ENCODE results near the gene BCL11B.

BCL11B gene

DNA sequence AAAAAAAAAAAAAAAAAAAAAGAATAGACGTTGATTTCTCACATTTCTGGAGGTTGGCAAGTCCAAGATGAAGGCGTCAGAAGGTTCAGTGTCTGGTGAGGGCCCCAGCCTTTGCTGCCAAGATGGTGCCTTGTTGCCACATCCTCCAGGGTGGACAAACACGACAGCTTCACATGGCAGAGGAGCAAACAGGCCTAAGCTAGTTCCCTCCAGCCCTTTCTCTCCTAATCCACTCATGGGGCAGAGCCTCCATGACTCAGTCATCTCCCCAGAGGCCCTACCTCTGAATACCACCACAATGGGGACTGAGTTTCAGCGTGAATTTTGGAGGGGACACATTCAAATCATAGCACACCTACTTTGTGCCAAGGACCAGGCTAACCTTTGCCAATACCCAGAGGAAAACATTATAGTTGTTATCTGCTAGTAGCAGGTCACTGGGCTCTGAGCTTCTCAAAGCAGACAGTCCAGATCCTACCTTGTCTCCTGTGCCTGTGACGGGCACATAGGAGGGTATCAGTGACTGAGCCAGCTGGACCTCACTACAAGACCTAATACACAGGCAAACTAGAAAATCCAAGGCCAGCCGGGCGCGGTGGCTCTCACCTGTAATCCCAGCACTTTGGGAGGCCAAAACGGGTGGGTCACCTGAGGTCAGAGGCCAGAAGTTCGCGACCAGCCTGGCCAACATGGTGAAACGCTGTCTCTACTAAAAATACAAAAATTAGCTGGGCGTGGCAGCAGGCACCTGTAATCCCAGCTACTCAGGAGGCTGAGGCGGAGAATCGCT is 10.5 kb upstream of the BCL11B start:
- Histone ChIP-seq H2BK120ac (ENCODE audit: low read depth, low read length) (no peak overlapping the region), H3K36me3 (ENCODE audit: control insufficient read depth, insufficient read depth, low read length) (no peaks in the 10 kb centered on the region), H3K4me2 (ENCODE audit: low read length) (no peak overlapping the region), H3K56ac (ENCODE audit: low read length) (no peak overlapping the region), H3K79me1 (ENCODE audit: low read length) (no peaks in the 10 kb centered on the region), H3K27me3 (ENCODE audit: insufficient read depth, low read length, poor library complexity) (no peaks in the 10 kb centered on the region), H4K8ac (ENCODE audit: low read depth, low read length) (no peak overlapping the region), H3K9ac (ENCODE audit: low read length) (no peak overlapping the region), H3K4me3 (ENCODE audit: low read length) (no peak overlapping the region), H3K4me1 (ENCODE audit: control insufficient read depth, low read depth, low read length) (peaks cover 2% of the 10 kb centered on the region), H3K27ac (ENCODE audit: low read depth, low read length) (no peak overlapping the region), H3K18ac (ENCODE audit: low read length) (no peak overlapping the region), H2BK5ac (ENCODE audit: low read length) (no peak overlapping the region), H3K4ac (ENCODE audit: low read depth, low read length) (no peak overlapping the region), H2AK5ac (ENCODE audit: low read length) (no peak overlapping the region), H2BK15ac (replicated peaks; ENCODE audit: low read depth) (no peak overlapping the region), H4K5ac (ENCODE audit: low read length) (no peak overlapping the region), H3K79me2 (ENCODE audit: control insufficient read depth, insufficient read depth, low read length) (no peaks in the 10 kb centered on the region), H3K23ac (ENCODE audit: low read length) (no peak overlapping the region)
- WGBS (ENCODE audit: extremely low coverage, insufficient coverage, low lambda C conversion rate), result no CpG with 5 or more reads among the region's 15 CpGs
- no peak for DNase-seq

DNA sequence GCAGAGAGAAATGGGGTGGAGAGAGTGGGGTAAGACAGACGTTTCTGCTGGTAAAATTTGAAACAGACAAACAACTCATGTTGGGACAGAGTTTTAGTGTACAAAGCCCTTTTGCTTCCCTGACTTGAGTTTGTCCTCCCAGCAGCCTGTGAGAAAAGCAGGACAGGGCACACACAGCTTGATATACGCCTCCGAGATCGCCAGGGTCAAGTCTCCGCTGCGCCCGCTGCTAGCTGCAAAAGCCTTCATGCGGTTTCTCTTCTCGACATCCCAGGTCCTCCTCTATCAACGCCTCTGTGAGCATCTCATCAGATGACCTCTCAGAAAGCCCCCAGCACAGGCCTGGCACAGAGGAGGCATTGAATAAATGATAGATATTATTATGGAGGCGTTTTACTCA is 9.4 kb upstream of the BCL11B start:
- H3K23ac ChIP-seq (ENCODE audit: low read length), result no peak overlapping the region
- H4K8ac ChIP-seq (ENCODE audit: low read depth, low read length), result no peak overlapping the region
- no peak overlapping the region for H3K4ac ChIP-seq (ENCODE audit: low read depth, low read length)
- peaks cover 2% of the 10 kb centered on the region for H3K4me1 ChIP-seq (ENCODE audit: control insufficient read depth, low read depth, low read length)
- no CpG with 5 or more reads among the region's 11 CpGs for WGBS (ENCODE audit: extremely low coverage, insufficient coverage, low lambda C conversion rate)
- H3K79me1 ChIP-seq (ENCODE audit: low read length), result no peaks in the 10 kb centered on the region
- no peak overlapping the region for H3K9ac ChIP-seq (ENCODE audit: low read length)
- no peak overlapping the region for H3K56ac ChIP-seq (ENCODE audit: low read length)
- no peak overlapping the region for H3K4me2 ChIP-seq (ENCODE audit: low read length)
- H3K27me3 ChIP-seq (ENCODE audit: insufficient read depth, low read length, poor library complexity), result no peaks in the 10 kb centered on the region
- H3K4me3 ChIP-seq (ENCODE audit: low read length), result no peak overlapping the region
- H2BK15ac ChIP-seq (replicated peaks; ENCODE audit: low read depth), result no peak overlapping the region
- DNase-seq, result no peak
- H2BK5ac ChIP-seq (ENCODE audit: low read length), result no peak overlapping the region
- H4K5ac ChIP-seq (ENCODE audit: low read length), result no peak overlapping the region
- no peak overlapping the region for H2AK5ac ChIP-seq (ENCODE audit: low read length)
- no peak overlapping the region for H3K27ac ChIP-seq (ENCODE audit: low read depth, low read length)
- no peaks in the 10 kb centered on the region for H3K79me2 ChIP-seq (ENCODE audit: control insufficient read depth, insufficient read depth, low read length)
- H2BK120ac ChIP-seq (ENCODE audit: low read depth, low read length), result no peak overlapping the region
- H3K36me3 ChIP-seq (ENCODE audit: control insufficient read depth, insufficient read depth, low read length), result no peaks in the 10 kb centered on the region
- no peak overlapping the region for H3K18ac ChIP-seq (ENCODE audit: low read length)

DNA sequence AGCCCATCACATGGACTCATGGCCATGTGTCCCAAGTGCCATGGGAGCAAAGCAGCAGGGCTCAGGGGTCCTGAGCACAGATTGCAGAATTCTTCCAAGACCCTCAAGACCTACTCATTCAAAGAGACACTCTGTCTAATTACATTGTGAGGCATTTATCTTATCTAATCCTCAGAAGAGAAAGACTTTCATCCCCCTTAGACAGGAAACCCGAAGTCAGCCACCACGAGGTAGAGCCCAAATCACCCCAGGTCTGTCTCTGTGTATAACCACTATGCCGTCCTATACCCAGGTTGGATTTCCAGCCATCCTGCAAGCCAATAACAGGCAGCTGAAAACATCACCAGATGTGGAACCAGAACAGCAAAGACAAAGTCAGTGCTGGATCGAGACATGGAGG is 8.9 kb upstream of the BCL11B start:
- Histone ChIP-seq H3K79me1 (ENCODE audit: low read length) (no peaks in the 10 kb centered on the region), H3K9ac (ENCODE audit: low read length) (no peak overlapping the region), H3K4me2 (ENCODE audit: low read length) (no peak overlapping the region), H2BK120ac (ENCODE audit: low read depth, low read length) (no peak overlapping the region), H3K23ac (ENCODE audit: low read length) (no peak overlapping the region), H3K4me1 (ENCODE audit: control insufficient read depth, low read depth, low read length) (peaks cover 2% of the 10 kb centered on the region), H3K4me3 (ENCODE audit: low read length) (no peak overlapping the region), H3K4ac (ENCODE audit: low read depth, low read length) (no peak overlapping the region), H3K18ac (ENCODE audit: low read length) (no peak overlapping the region), H3K79me2 (ENCODE audit: control insufficient read depth, insufficient read depth, low read length) (no peaks in the 10 kb centered on the region), H3K27me3 (ENCODE audit: insufficient read depth, low read length, poor library complexity) (no peaks in the 10 kb centered on the region), H2AK5ac (ENCODE audit: low read length) (no peak overlapping the region), H3K56ac (ENCODE audit: low read length) (no peak overlapping the region), H4K8ac (ENCODE audit: low read depth, low read length) (no peak overlapping the region), H3K36me3 (ENCODE audit: control insufficient read depth, insufficient read depth, low read length) (no peaks in the 10 kb centered on the region), H4K5ac (ENCODE audit: low read length) (no peak overlapping the region), H2BK15ac (replicated peaks; ENCODE audit: low read depth) (no peak overlapping the region), H2BK5ac (ENCODE audit: low read length) (no peak overlapping the region), H3K27ac (ENCODE audit: low read depth, low read length) (no peak overlapping the region)
- DNase-seq, result no peak
- no CpG with 5 or more reads among the region's 4 CpGs for WGBS (ENCODE audit: extremely low coverage, insufficient coverage, low lambda C conversion rate)

DNA sequence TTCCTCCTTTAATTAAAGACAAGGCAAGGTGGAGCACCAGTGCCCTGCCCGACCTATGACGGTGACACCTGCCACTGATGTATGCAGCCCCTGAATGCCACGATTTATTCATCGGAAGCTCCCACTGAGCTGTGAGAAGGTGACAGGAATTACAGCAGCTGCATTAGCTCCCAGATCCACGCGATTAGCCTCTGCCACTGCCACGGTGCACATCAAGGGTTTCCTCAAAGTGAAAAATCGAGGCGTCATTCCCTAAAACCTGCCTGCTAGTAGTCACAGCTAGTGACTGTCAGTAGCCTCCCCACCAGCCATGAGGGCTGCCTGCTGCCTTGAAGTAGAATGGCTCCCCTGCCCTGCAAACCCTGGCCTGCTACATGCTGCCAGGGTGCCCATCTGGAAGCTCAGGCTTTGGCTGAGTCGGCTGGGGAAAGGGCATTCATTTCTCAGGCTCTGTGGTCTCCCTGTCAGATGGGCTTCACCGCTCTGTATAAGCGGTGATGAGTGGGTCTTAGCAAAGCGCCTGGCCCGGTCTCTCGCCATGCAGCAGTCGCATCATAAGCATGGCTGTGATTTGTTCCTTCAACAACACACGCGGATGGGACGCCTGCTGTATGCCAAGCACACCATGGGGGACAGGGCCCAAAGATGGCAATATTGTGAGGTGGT is 8.2 kb upstream of the BCL11B start:
- H3K27ac ChIP-seq (ENCODE audit: low read depth, low read length), result no peak overlapping the region
- H2BK15ac ChIP-seq (replicated peaks; ENCODE audit: low read depth), result no peak overlapping the region
- H3K18ac ChIP-seq (ENCODE audit: low read length), result no peak overlapping the region
- H2BK5ac ChIP-seq (ENCODE audit: low read length), result no peak overlapping the region
- H3K79me2 ChIP-seq (ENCODE audit: control insufficient read depth, insufficient read depth, low read length), result no peaks in the 10 kb centered on the region
- no peak overlapping the region for H2BK120ac ChIP-seq (ENCODE audit: low read depth, low read length)
- H2AK5ac ChIP-seq (ENCODE audit: low read length), result no peak overlapping the region
- no peak overlapping the region for H3K4me3 ChIP-seq (ENCODE audit: low read length)
- H4K5ac ChIP-seq (ENCODE audit: low read length), result no peak overlapping the region
- no peak overlapping the region for H3K4me2 ChIP-seq (ENCODE audit: low read length)
- H3K27me3 ChIP-seq (ENCODE audit: insufficient read depth, low read length, poor library complexity), result no peaks in the 10 kb centered on the region
- peaks cover 2% of the 10 kb centered on the region for H3K4me1 ChIP-seq (ENCODE audit: control insufficient read depth, low read depth, low read length)
- no peaks in the 10 kb centered on the region for H3K79me1 ChIP-seq (ENCODE audit: low read length)
- no peaks in the 10 kb centered on the region for H3K36me3 ChIP-seq (ENCODE audit: control insufficient read depth, insufficient read depth, low read length)
- WGBS (ENCODE audit: extremely low coverage, insufficient coverage, low lambda C conversion rate), result no CpG with 5 or more reads among the region's 19 CpGs
- H4K8ac ChIP-seq (ENCODE audit: low read depth, low read length), result no peak overlapping the region
- H3K9ac ChIP-seq (ENCODE audit: low read length), result no peak overlapping the region
- no peak overlapping the region for H3K56ac ChIP-seq (ENCODE audit: low read length)
- no peak for DNase-seq
- no peak overlapping the region for H3K4ac ChIP-seq (ENCODE audit: low read depth, low read length)
- H3K23ac ChIP-seq (ENCODE audit: low read length), result no peak overlapping the region

DNA sequence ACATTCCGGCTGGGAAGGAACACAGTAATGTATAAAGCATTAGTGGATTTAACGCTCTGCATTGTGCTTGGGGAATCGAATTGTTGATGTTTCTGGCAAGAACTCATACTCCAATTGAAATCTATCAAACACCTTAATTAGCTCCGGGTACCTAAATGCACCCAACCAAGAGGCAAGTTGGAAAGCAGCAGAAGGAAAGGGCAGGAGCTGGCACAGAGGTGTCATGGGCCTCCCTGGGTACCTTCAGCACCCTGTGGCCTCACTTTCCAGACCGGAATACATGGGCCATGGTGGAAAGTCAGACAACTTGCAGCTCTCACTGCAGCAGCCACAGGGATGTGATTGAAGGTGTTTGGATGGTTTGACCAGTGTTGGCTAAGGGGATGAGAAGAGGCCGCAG is 6.8 kb upstream of the BCL11B start:
- H3K4me1 ChIP-seq (ENCODE audit: control insufficient read depth, low read depth, low read length), result no peaks in the 10 kb centered on the region
- no CpG with 5 or more reads among the region's 6 CpGs for WGBS (ENCODE audit: extremely low coverage, insufficient coverage, low lambda C conversion rate)
- no peak overlapping the region for H2AK5ac ChIP-seq (ENCODE audit: low read length)
- no peak overlapping the region for H2BK120ac ChIP-seq (ENCODE audit: low read depth, low read length)
- no peak overlapping the region for H3K4me3 ChIP-seq (ENCODE audit: low read length)
- H3K18ac ChIP-seq (ENCODE audit: low read length), result no peak overlapping the region
- H2BK5ac ChIP-seq (ENCODE audit: low read length), result no peak overlapping the region
- H3K27me3 ChIP-seq (ENCODE audit: insufficient read depth, low read length, poor library complexity), result no peaks in the 10 kb centered on the region
- H3K79me2 ChIP-seq (ENCODE audit: control insufficient read depth, insufficient read depth, low read length), result no peaks in the 10 kb centered on the region
- H3K27ac ChIP-seq (ENCODE audit: low read depth, low read length), result no peak overlapping the region
- no peak overlapping the region for H4K8ac ChIP-seq (ENCODE audit: low read depth, low read length)
- H3K9ac ChIP-seq (ENCODE audit: low read length), result no peak overlapping the region
- H3K56ac ChIP-seq (ENCODE audit: low read length), result no peak overlapping the region
- H3K4me2 ChIP-seq (ENCODE audit: low read length), result no peak overlapping the region
- no peaks in the 10 kb centered on the region for H3K79me1 ChIP-seq (ENCODE audit: low read length)
- no peak overlapping the region for H2BK15ac ChIP-seq (replicated peaks; ENCODE audit: low read depth)
- H3K4ac ChIP-seq (ENCODE audit: low read depth, low read length), result no peak overlapping the region
- H4K5ac ChIP-seq (ENCODE audit: low read length), result no peak overlapping the region
- DNase-seq, result no peak
- H3K23ac ChIP-seq (ENCODE audit: low read length), result no peak overlapping the region
- no peaks in the 10 kb centered on the region for H3K36me3 ChIP-seq (ENCODE audit: control insufficient read depth, insufficient read depth, low read length)
